ENCODE measurements around the gene TTLL1.
"Not testable (repeated sequence)": the region's sequence is repeated elsewhere in the genome, so short reads cannot be mapped to it uniquely, and the experiment has no call there.

The TTLL1 gene

DNA sequence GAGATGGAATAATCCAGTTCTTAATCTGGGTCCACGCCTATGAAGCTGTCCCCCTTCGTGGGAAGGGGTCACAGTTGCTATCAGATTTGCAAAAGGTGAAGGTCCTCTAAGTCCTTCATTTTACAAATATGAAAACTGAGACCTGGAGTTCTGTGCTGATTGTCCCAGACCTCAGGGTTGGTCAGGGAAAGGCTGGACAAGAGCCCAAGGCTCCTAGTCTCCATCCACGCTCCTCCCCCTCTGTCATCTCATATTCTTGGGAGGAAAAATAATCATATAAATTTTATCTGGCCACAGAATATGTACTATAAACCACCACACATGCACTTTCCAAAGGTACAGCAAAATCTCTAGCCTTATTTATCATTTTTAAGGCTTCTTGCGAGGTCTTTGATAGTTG, 79.7 kb downstream of the TTLL1 start:
- no peak for DNase-seq

DNA sequence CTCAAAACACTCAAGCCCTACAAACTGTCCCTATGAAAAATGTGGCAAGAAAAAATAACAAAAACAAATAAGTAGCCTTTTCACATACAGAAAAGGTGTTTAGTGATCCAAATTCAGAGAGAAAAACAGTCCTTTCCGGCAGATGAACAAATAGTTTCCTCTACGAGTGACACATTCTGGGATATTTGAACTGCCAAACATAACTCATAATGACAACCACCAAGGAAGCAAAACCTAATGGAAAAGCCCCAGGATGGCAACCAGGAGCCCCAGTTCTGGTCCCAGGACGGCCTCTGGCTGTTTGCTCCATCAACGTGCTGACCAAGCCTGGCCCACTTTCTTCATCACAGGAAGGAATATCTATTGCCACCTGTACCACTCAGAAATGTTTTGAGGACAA, 80.3 kb downstream of the TTLL1 start:
- DNase-seq = no peak

- DNase-seq = no peak
These were observed 80.7 kb downstream of the TTLL1 start for GRCh38 chr22:43008509-43008908.

DNA sequence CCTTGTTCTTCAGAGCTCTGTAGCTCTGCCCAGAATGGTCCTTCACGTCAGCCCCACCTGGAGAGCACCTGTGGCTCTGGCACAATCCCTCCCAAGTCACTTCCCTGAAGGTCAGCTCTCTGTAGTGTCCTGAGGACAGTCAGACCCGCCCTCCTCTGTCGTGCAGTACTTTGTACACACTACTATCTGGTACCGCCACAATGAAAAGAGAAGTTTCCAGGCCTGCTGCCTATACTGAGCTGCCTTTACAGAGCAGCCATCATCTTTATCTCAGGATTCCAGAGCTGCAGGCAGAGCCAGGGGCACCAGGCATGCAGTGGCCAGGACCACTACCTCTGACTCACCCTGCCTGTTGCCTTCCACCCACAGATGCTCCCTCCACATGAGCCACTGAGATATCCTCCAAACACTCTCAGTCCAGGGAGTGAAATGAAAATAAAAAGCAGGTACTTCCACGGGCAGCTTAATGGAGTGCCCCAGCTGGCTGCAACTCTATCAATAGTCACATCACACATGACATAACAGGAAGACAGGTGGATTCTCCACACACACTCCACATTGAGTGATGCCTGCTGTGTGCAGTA, 81.6 kb downstream of the TTLL1 start:
- DNase-seq = no peak

GRCh38 chr22:43006753-43007152, 82.4 kb downstream of the TTLL1 start:
- no peak for DNase-seq

- no peak for DNase-seq
These were observed 83.1 kb downstream of the TTLL1 start for GRCh38 chr22:43006016-43006505.

- DNase-seq = no peak
These were observed 84.1 kb downstream of the TTLL1 start for GRCh38 chr22:43005106-43005505.

GRCh38 chr22:43004362-43005035, 84.7 kb downstream of the TTLL1 start:
- no peak for DNase-seq

DNA sequence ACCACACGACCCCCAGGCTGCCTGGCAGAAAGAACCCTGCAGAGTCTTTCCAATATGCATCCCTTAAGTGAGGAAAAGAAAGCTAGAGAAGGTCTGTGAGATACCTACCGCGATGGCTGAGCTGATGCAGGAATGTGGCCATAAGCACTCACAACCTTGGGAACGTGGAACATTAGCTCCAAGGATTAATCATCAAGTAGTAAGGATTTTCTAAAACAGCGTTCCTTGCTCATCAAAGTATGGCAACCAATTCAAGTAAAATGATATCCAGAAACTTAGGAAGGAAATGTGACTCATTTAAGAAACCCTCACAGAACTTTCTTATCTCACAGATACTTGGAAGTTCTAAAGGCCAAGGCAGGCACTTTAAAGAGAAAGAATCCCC, 87.0 kb downstream of the TTLL1 start:
- no peak for DNase-seq

GRCh38 chr22:43001271-43002201, 87.7 kb downstream of the TTLL1 start:
- DNase-seq = no peak

DNA sequence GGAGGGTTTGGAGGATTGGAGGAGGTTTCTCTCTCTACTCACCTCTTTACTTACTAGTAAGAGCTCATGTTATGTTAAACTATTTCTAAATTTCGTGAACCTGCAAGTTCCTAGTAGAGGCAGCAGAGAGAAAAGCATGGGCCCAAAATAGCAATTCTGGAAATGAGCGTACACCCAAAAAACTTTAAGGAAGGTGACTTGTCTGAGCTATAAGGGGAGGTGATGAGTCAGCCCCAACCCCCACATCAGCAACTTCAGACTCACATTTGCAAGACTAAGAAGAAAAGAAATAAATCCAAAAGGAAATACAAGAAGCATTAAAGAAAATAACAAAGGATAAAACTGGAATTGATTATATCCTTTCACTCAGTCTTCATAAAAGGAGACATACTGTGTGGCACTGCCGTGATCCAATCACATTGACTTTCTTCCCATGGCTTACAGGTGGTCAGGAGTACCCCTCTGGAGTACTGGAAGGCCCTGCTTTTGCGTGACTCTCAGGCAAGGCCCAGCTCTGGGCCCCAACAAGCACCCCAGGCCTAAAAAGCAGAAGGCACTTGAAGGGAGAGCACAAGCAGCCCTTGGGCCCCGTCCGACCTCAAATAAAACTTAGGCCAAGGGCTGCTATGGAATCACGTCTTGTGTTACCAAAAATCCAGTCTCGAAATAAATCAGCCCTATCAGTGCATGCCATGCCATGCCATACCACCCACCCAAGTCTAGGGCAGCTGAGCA, 88.6 kb downstream of the TTLL1 start:
- peak; percentile 58 to 70 for DNase-seq

DNA sequence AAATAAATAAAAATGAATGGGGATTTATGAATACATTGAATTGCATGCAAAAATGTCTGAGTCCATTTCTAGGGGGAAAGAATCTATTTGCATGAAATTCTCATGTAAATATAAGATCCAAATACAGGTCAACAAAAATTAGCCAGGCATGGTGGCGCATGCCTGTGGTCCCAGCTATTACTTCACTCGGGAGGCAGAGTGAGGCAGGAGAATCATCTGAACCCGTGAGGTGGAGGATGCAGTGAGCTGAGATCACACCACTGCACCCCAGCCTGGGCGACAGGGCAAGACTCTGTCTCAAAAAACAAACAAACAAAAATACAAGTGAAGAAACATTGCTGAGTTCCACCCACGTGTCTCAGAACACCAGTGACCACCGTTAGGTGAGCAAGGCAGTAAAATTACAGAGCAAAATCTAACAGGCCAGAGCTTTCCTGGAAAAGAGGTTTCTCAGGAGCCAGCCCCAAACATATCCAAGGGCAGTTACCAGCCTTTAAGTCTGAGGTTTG, 91.6 kb downstream of the TTLL1 start:
- no peak for DNase-seq

DNA sequence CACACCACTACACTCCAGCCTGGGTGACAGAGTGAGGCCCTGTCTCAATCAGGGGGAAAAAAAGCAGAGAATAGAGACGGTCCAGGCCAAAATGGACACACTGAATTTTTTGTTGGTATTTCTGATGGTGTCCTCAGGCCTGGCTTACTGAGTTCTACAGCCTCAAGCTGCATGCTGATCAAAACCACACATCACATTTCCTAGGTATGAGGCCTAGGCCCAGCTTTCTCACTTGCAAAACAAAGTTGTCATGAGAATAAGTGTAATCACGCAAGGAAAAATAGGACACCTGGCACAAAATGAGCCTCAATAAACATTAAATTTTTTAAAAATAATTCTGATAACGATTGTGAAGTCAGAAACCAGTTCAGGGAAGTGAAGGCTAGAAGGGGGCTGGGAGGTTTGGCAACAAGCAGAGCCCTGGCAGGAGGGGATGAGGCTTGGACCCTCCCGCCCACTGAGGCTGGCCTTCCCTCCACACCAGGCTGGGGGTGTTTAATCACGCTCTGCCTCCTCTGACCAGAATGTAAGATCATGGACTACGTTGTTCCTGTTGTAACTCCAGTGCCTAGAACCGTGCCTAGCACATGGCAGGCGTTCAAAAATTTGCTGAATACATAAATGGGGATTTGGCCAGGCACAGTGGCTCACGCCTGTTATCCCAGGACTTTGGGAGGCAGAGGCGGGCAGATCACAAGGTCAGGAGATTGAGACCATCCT, 92.4 kb downstream of the TTLL1 start:
- no peak for DNase-seq

DNA sequence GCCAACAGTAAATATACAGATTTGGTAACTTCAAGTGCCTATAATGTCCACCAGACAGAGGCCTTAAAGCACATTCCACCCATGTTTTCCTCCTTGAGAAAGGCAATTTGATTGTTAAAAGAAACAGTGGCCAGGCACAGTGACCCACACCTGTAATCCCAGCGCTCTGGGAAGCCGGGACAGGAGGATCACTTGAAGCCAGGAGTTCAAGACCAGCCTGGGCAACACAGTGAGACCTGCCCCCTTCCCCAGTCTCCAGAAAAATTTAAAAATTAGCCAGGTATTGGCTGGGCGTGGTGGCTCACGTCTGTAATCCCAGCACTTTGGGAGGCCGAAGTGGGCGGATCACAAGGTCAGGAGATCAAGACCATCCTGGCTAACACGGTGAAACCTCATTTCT, 93.5 kb downstream of the TTLL1 start:
- not testable (repeated sequence) for DNase-seq

DNA sequence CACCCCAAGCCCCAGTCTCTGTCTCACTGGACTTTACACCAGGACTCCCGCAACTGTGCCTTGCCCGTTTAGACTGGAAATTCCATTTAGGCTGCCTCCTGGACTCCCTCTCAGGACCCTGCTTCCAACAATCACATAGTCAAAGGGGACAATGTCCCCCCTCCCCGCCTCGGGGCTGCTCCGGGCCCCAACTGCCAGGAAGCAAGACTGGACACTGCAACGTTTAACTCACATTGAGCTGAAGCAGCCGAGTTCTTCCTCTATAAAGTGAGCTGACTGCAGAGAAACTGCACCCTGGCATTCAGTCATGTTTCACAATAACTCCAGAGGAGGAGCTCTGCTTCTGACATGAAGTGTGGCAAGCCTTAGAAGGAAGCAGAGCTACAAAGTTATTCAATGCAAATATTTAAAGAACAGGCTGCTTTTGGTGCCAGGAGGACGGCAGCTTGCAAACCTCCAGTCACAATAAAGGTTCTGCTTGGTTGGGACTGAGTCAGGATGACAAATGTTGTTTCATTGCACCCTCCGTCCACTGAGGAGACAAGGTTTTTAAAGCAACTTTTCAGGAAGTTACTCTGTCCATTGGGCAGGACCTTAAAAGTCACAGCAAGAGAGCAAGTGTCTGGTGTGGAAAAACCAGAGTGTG, 94.2 kb downstream of the TTLL1 start:
- no peak for DNase-seq

- no peak for DNase-seq
These were observed 94.8 kb downstream of the TTLL1 start for GRCh38 chr22:42994276-42994916.

DNA sequence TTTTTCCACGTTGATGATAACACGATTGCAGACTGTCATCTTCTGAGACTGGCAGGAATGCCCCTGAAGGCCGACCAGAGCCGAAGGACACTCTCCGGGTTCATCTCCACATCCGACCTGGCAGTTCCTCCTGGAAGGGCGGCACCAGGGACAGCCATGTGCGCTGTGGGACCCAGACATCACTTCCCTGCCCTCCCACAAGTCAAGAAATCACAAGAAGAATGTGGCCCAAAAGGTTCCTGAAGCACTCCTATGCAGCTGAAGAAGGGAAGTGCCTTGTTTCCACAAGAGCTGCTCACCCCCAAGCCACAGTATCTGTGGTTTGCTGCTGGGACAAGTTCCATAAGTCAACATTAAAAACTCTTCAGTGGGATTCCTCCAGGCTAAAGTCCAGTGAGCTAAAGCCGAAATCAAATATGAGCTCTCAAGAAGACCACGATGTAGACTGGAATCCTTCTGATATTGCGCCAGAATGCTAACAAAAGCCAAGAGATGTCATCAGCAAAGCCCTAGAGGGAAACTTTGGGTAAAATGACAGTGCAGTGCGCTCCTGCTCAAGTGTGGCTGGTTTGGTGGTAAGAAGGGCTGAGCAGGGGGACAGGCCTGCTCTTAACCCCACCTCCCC, 95.4 kb downstream of the TTLL1 start:
- DNase-seq = no peak

DNA sequence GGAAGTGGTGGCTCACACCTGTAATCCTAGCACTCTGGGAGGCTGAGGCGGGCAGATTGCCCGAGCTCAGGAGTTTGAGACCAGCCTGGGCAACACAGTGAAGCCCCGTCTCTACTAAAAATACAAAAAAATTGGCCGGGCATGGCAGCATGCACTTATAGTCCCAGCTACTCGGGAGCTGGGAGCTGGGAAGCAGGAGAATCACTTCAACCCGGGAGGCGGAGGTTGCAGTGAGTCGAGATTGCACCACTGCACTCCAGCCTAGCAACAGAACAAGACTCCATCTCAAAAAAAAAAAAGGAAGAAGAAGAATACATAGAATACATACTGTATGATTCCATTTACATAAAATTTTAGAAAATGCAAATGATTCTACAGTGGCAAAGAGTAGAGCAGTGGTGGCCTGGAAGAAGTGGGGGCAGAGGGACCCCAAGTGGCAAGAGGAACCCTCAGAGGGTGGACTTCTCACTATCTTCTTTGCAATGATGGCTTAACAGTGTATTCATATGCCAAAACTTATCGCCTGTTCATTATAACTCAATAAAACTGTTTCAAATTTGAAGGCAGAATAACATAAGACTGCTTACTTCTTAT, 96.2 kb downstream of the TTLL1 start:
- DNase-seq = no peak

DNA sequence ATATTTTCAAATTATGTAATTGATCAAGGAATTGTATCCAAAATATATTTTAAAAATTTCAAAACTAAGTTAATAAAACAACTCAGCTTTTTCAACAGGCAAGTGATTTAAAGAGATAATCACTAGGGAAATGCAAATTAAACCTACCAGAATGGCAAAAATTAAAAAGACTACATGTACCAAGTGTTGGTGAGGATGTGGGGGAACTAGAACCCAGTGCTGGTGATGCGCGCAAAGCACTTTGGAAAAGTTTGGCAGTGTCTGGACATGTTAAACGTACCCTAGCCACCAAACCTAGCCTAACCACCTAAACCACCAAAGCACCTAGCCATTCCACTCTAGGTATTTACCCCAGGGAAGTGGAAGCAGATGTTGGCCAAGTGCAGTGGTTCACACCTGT, 97.1 kb downstream of the TTLL1 start:
- DNase-seq = no peak

DNA sequence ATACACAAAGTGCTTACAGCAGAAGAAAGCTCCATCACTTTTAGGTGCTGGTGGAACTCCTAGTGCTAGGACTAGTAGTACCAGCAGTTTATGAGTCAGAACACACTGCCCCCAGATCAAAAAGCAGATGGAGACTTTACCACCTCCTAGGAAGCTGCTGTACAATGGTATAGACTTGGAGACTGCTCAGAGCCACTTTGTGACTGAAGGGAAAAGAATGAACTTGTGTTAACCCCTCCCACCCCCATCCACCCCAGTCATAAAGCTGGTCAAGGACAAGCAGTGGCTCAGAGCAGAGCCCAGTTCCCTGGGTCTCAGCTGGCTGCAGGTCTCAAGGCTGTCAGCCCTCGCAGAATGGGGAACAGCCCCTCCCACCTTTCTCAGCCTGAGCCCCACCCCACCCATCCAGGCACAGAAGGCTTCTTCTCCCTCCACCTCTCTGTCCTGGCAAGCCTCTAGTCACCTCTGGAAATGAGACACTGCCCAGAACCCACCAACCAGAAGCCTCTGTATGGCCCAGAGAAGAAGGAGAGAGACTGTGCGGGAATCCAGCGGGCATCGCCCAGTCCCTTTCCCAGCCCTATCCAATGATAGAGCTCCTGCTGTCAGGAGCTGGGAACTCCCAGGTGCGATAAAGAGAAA, 98.1 kb downstream of the TTLL1 start:
- no peak for DNase-seq

Measured in activated CD4-positive, alpha-beta T cell treated with anti-CD3 and anti-CD28 coated beads, Interleukin-2, amount 50 U/mL, for 48 hours (primary cell).